BLaER1 (cell line): Measurements from ENCODE around the gene RTP3.

Experiments used
- H3K27ac ChIP-seq: shearing (Covaris generic); formaldehyde crosslinking; 2 replicates; pipeline ENCODE4 v1.8.1; 2022
- H3K27me3 ChIP-seq: shearing (Covaris generic); formaldehyde crosslinking; 2 replicates; pipeline ENCODE4 v1.8.1; 2022
- H3K36me3 ChIP-seq: shearing (Covaris generic); formaldehyde crosslinking; 2 replicates; pipeline ENCODE4 v1.8.1; 2022
- H3K4me1 ChIP-seq: shearing (Covaris generic); formaldehyde crosslinking; 2 replicates; pipeline ENCODE4 v1.8.1; 2022
- H3K4me2 ChIP-seq: shearing (Covaris generic); formaldehyde crosslinking; 2 replicates; pipeline ENCODE4 v1.8.1; 2022
- H3K4me3 ChIP-seq: shearing (Covaris generic); formaldehyde crosslinking; 2 replicates; pipeline ENCODE4 v1.8.1; 2022
- H3K9ac ChIP-seq: shearing (Covaris generic); formaldehyde crosslinking; 2 replicates; pipeline ENCODE4 v1.8.1; 2022
- H3K9me3 ChIP-seq: shearing (Covaris generic); formaldehyde crosslinking; 2 replicates; pipeline ENCODE4 v1.8.1; 2022
- H4K20me1 ChIP-seq: shearing (Covaris generic); formaldehyde crosslinking; 2 replicates; pipeline ENCODE4 v1.8.1; 2022
- Cebpa-rat ChIP-seq: shearing (Covaris generic); IDR thresholded peaks from 2 replicates; pipeline ENCODE4 v1.8.1; 2022

Gene RTP3

DNA sequence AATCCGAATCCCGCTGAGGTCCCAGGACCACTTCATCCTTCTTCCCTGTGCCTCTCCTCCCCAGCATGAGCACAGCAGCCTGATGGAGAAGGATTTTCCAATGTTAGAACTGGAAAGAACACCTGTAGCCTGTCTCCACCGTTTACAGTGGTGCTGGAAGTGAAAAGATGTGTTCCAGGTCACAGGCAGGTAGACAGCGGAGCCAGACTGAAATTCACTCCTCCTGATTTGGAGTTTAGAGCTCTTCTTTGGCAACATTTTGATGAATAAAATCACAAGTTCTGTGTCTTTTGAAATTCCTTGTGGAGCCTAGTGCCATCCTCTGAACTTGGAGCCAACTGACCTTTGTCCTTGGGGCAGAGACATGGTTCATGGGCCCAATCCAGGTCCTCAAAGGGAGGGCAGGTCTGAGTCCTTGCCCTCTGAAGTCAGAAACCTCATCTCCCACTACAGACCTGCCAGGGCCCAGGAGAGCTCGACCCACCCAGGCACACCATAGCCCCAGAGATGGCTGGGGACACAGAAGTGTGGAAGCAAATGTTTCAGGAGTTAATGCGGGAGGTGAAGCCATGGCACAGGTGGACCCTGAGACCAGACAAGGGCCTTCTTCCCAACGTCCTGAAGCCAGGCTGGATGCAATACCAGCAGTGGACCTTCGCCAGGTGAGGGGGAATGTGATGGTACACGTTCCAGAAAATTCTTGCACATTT lies at the start of gene RTP3:
TSS of gene RTP3 (plus strand) at position 421 of the 710 bp plus-strand sequence. CDS start at position 508, 87 bp downstream.
- Histone ChIP-seq H3K4me1 (peaks cover 39% of the 10 kb centered on the region), H3K9ac (no peak within 1 kb of the TSS), H3K4me2 (peak within 1 kb of the TSS; percentile 17; the same call in 1 of the 2 replicates), H3K4me3 (no peak within 1 kb of the TSS), H3K36me3 (no peaks in the 10 kb centered on the region), H3K27ac (peak within 1 kb of the TSS; percentile 55; the same call in 1 of the 2 replicates), H3K9me3 (peaks cover 4% of the 10 kb centered on the region; the same call in 1 of the 2 replicates), H3K27me3 (no peaks in the 10 kb centered on the region), H4K20me1 (no peaks in the 10 kb centered on the region)
- TF ChIP-seq Cebpa-rat = no peak

DNA sequence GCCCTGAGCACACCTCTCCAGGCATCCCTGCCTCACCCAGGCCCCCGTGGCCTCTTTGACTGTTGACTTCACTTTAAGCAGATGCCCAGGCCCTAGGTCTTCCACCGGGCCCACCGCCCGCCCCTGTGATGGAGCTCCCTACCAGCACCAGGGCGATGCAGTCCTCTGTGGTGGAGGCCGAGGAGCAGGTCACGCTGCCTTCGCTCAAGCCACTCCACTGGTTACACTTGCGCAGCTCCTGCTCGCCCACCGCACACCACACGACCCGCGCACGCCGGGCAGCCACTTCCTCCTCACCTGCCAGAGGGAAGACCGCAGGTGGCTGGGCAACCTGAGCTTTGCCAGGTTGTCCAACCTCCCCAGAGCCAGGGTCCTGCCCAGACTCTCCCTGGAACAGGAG lies 49.1 kb upstream of the RTP3 start:
- Histone ChIP-seq H4K20me1 (no peaks in the 10 kb centered on the region), H3K9ac (no peak overlapping the region), H3K4me2 (no peak overlapping the region), H3K9me3 (no peaks in the 10 kb centered on the region), H3K4me1 (peaks cover 6% of the 10 kb centered on the region), H3K27ac (no peak overlapping the region), H3K4me3 (no peak overlapping the region), H3K27me3 (no peaks in the 10 kb centered on the region), H3K36me3 (no peaks in the 10 kb centered on the region)
- TF ChIP-seq Cebpa-rat = no peak

DNA sequence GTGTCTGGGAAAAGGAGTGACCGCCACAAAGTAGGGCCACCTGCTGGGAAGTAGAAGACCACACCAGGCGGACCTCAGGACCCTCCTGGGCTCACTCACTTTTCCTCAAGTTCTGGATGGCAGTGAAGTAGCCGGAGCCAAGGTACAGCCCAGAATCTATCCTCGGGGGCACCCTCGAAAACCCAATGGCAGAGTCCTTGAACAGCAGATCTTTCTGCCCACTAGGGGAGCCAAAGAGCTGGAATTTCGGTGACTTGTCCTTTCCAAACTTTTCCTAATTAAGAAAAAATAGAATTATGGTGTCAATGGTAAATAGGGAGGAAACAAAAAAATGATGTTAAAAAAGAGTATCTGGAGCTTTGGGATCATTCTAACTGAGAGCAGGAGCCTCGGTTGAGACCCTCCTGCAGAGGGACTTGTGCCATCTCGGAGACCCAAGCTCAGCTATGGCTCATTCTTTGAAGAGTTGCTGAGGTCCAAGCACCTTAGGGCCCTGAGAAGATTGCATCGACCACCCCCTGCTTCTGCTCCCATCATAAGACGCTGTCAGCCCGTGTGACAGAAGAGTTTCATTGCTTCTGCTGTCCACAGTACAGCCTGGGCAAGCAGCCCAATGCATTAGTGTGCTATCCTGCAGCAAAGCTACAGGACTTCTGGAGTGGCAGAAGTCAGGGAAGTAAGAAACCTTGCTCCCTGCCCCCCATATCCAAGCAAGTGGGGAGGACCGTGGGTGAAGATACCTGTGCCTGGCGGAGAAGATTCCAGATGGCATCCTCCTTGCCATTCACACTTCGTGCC lies 47.8 kb upstream of the RTP3 start:
- TF ChIP-seq Cebpa-rat = no peak
- no peak overlapping the region for H3K27ac ChIP-seq
- no peaks in the 10 kb centered on the region for H4K20me1 ChIP-seq
- no peak overlapping the region for H3K9ac ChIP-seq
- H3K4me2 ChIP-seq = no peak overlapping the region
- peaks cover 18% of the 10 kb centered on the region for H3K4me1 ChIP-seq
- no peaks in the 10 kb centered on the region for H3K36me3 ChIP-seq
- no peak overlapping the region for H3K4me3 ChIP-seq
- no peaks in the 10 kb centered on the region for H3K9me3 ChIP-seq
- no peaks in the 10 kb centered on the region for H3K27me3 ChIP-seq

DNA sequence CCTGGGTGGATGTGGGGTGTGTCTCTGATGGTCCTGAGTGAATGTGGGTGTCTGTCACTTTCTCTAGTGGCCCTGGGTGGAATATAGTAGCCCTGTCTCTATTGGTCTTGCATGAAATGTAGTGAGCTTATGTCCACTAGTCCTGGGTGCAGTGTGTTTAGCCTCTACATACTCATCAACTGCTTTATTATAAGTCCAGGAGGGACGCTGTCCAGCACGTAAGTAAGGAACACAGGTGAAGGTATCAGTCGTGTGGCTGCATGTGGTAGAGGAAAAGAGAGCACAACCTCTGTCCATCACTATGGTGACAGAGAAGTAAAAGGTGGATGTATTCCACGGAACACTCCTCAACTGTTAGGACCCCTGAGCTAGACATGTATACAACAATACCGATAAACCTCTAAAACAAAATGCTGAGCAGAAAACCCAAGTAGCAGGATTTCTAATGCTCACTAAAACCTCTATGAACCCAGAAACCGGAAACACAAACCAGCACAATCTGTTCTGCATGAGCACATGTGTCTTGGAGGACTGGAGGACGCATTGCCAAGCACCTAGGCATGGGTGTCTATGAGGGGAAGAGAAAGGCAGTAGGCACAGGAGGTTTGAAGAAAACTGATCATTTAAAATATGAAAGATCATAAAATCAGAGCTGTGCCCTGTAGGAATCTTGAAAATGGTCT lies 44.1 kb upstream of the RTP3 start:
- Histone ChIP-seq H3K27me3 (no peaks in the 10 kb centered on the region), H3K4me3 (no peak overlapping the region), H3K9ac (no peak overlapping the region), H3K9me3 (no peaks in the 10 kb centered on the region), H3K36me3 (no peaks in the 10 kb centered on the region), H3K4me1 (peaks cover 26% of the 10 kb centered on the region), H3K4me2 (peak overlapping the region; percentile 64), H3K27ac (no peak overlapping the region), H4K20me1 (no peaks in the 10 kb centered on the region)
- no peak for TF ChIP-seq Cebpa-rat

DNA sequence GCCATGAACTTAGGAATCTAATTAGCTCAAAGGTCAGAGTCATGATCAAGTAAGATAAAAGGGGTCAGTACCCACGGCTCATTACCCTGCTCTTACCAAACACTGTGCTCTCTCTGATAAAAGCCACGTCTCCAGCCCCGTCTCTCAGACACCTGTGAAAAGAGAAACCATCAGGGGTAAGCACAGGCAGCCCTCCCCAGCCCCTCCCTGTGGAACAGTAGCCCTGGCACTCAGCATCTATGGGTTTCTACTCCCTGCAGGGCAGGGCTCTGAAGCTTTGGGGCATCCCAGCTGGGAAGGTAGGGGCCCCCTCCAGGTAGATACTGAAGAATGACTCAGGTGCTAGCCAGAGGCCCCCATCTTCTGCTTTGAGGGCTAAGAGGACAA lies 43.6 kb upstream of the RTP3 start:
- Histone ChIP-seq H3K4me2 (peak overlapping the region; percentile 64), H3K27me3 (no peaks in the 10 kb centered on the region), H3K27ac (0 out of 2 replicates have a peak overlapping the region, but pooled peaks have one; percentile 14), H3K36me3 (no peaks in the 10 kb centered on the region), H3K4me3 (no peak overlapping the region), H3K4me1 (peaks cover 26% of the 10 kb centered on the region), H3K9ac (no peak overlapping the region), H3K9me3 (no peaks in the 10 kb centered on the region), H4K20me1 (no peaks in the 10 kb centered on the region)
- TF ChIP-seq Cebpa-rat = no peak

DNA sequence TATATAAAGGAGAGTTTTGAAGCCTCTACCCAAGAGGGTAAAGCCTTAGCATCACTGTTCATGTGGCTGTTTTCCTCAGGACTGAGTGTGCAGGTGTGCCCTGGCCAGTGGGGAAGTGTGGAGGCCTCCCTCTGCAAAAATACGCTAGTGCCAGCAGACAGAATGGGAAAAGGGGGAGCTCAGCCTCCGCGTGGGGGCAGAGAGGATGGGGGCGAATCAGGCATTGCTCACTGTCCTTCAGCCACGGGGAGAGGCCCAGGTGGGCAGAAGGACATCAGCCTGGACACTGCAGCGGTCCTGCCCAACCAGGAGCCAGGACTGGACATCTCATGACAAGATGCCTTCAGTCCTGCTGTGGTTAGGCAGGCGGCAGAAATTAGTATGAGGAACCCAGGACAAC lies 43.2 kb upstream of the RTP3 start:
- Histone ChIP-seq H3K27me3 (no peaks in the 10 kb centered on the region), H3K9ac (no peak overlapping the region), H3K4me3 (no peak overlapping the region), H3K9me3 (no peaks in the 10 kb centered on the region), H3K4me1 (peaks cover 26% of the 10 kb centered on the region), H3K4me2 (peak overlapping the region; percentile 64), H4K20me1 (no peaks in the 10 kb centered on the region), H3K27ac (0 out of 2 replicates have a peak overlapping the region, but pooled peaks have one; percentile 14), H3K36me3 (no peaks in the 10 kb centered on the region)
- TF ChIP-seq Cebpa-rat = no peak

DNA sequence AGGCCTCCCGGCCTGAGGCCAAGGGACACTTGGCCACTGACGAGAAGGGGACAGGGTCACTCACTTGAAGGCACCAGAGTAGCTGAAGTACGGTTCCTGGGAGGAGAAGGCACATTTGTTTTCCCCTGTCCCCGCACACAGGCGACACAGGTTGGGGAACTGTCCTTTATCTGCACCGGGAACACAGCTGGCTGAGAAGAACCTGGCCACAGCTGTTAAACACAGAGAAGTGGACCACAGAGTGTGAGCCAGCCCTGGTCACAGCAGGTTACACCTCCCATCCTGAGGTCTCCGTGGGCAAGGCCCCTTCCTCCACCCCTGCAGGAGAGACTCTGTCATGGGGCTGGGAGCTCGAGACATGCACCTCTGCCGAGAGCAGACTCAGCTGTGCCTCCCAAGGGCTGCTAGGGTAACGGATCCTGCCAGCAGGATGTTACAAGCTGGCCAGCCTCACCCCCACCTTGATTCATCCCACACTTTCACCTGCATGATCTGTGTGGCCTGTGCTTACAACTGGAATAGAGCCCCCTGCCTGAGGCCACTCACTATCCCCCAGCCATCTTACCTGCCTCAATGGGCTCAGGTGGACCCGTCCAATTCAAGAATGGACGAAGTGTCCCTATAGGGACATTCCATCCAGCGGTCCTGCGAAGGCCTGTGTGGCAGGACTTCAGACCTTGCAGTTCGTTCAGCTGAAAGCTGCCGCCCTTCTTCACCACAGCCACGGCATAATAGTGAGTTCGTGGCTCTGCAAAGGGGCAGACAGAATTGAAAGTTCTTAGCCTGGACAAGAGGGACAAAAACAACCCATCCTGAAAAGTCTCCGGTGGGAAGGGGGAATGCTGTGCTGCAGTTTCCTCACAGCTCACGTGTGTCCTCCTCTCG lies 42.3 kb upstream of the RTP3 start:
- peak overlapping the region; percentile 64; the same call in 1 of the 2 replicates for H3K4me2 ChIP-seq
- TF ChIP-seq Cebpa-rat = no peak
- no peaks in the 10 kb centered on the region for H3K36me3 ChIP-seq
- H3K27me3 ChIP-seq = no peaks in the 10 kb centered on the region
- H4K20me1 ChIP-seq = no peaks in the 10 kb centered on the region
- H3K9ac ChIP-seq = no peak overlapping the region
- H3K4me1 ChIP-seq = peaks cover 26% of the 10 kb centered on the region
- H3K27ac ChIP-seq = no peak overlapping the region
- H3K4me3 ChIP-seq = no peak overlapping the region
- no peaks in the 10 kb centered on the region; the same call in 1 of the 2 replicates for H3K9me3 ChIP-seq

DNA sequence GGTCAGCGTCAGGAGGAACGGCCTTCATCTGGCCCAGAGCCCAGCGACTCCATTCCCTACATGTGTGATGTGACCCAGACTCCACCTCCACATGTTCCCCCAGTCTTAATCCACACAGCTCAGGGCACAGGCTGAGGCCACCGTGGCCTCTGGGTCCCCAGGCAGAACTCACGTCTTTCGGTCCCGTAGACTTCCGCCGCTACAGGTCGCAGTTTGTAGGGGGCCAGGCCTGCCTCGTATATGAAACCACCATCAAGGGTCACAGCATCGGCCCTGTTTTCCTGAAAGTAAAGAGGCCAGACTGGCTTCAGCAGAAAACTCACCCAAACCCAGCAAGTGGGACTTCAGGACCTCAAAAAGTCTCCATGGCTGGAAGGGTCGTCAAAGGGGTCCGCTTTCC lies 41.7 kb upstream of the RTP3 start:
- Histone ChIP-seq H3K9ac (no peak overlapping the region), H3K27ac (no peak overlapping the region), H3K36me3 (no peaks in the 10 kb centered on the region), H3K4me1 (peaks cover 26% of the 10 kb centered on the region), H4K20me1 (no peaks in the 10 kb centered on the region), H3K9me3 (no peaks in the 10 kb centered on the region; the same call in 1 of the 2 replicates), H3K4me3 (no peak overlapping the region), H3K27me3 (no peaks in the 10 kb centered on the region), H3K4me2 (no peak overlapping the region)
- no peak for TF ChIP-seq Cebpa-rat

DNA sequence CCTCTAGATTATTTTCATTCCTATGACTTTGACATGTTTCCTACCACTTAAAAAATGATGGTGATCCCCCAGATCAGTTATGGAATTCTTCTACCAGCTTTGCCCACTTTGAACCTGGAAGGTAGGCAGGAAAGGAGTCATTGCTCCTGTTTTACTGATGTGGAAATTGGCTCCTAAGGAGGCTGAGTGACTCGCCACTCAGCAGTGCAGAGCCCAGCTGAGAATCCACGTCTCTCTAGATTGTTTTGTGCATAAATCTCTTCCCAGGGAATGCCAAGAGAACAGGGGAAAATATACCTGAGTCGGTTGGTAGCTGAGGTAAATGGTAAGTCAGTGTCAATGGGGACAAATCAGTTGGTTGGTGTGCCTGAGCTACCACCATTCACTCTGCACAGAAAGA lies 37.7 kb upstream of the RTP3 start:
- TF ChIP-seq Cebpa-rat = no peak
- Histone ChIP-seq H3K4me1 (peaks cover 18% of the 10 kb centered on the region), H3K27me3 (peaks cover 23% of the 10 kb centered on the region), H3K9ac (no peak overlapping the region), H3K4me3 (no peak overlapping the region), H3K9me3 (no peaks in the 10 kb centered on the region; the same call in 1 of the 2 replicates), H4K20me1 (no peaks in the 10 kb centered on the region), H3K4me2 (no peak overlapping the region), H3K36me3 (no peaks in the 10 kb centered on the region), H3K27ac (no peak overlapping the region)
